Activated CD4-positive, alpha-beta T cell treated with anti-CD3 and anti-CD28 coated beads for 48 hours (primary cell): ENCODE data around the gene PSMD2.

Source experiments
- DNase-seq: peaks from one replicate; pipeline ENCODE4 v3.0.0-alpha.2; 2020

PSMD2 gene

DNA sequence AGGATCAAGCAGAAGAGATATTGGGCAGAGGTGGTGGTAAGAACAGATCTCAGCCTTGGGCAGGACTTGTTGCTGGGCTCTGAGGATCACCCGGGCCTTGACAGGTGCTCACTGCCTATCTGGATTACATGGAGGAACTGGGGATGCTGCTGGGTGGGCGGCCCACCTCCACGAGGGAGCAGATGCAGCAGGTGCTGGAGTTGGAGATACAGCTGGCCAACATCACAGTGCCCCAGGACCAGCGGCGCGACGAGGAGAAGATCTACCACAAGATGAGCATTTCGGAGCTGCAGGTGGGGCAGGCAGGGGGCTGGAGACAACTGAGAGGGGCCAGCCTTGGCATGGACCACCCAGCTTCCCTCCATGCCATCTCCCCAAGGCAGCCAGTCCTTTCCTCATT is 15.4 kb upstream of the PSMD2 start:
- no peak for DNase-seq

DNA sequence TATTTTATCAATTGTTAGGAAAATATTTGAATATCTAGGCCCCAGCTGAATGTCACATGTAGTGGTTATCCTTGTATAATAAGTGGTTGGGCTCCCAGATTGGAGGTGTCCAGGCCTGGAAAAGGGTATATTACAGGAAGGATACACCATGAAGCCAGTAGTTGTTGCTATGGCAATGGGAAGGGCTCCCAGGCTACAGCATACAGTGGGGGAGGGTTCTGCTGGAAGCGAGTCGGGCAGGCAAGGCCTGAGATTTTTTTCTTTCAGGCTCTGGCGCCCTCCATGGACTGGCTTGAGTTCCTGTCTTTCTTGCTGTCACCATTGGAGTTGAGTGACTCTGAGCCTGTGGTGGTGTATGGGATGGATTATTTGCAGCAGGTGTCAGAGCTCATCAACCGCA is 14.3 kb upstream of the PSMD2 start:
- peak; percentile 52 for DNase-seq

DNA sequence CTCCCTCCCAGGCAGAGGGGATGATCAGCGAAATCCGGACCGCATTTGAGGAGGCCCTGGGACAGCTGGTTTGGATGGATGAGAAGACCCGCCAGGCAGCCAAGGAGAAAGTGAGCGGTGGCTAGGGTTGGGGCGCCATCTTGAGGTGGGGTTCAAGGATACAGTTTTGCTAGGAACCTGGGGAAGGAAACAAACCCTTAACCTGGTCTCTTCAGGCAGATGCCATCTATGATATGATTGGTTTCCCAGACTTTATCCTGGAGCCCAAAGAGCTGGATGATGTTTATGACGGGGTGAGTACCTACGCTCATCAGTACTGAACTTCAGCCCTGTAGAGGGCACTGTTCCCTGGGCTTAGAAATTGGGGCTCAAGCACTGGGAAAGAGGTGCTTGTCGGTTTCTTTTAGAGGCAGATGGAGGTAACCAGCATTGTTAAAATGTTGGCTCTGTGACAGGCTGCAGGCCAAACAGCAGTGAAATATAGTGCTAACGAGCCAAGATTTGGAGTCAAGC is 9.6 kb upstream of the PSMD2 start:
- peak; percentile 81 for DNase-seq

DNA sequence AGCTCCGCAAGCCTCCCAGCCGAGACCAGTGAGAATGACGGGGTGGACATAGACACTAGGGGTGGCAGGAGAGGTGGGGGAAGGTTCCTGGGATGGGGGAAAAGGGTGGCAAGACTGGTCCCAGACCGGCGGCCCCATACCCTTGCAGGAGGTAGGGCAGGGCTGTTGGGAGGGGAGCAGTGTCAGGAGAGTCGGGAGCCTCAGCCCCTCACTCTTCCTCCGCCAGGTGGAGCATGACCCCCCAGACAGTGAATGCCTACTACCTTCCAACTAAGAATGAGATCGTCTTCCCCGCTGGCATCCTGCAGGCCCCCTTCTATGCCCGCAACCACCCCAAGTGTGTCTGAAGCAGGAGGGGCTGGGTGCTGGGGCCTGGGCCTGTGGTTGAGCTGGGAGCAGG is 8.7 kb upstream of the PSMD2 start:
- DNase-seq, result no peak

DNA sequence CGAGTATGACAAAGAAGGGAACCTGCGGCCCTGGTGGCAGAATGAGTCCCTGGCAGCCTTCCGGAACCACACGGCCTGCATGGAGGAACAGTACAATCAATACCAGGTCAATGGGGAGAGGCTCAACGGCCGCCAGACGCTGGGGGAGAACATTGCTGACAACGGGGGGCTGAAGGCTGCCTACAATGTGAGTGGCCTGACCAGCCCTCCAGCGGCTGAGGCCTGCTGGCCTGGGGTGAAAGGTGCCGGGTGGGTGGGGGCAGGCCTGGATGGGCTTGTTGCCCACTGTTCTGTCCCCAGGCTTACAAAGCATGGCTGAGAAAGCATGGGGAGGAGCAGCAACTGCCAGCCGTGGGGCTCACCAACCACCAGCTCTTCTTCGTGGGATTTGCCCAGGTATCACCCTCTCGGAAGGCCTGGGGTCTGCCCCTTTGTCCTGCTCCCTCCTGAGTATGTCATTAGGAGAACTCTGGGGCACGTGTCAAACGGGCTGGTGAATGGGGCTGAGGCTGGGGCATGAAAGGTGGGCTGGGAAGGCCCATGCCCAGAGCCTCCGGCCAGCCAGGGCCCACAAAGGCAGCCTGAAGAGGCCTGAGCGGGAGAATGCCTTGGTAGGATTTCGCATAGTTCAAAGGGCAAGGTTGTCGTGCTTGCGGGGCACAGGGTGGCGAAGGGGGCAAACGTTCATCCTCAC is 7.8 kb upstream of the PSMD2 start:
- DNase-seq, result no peak

DNA sequence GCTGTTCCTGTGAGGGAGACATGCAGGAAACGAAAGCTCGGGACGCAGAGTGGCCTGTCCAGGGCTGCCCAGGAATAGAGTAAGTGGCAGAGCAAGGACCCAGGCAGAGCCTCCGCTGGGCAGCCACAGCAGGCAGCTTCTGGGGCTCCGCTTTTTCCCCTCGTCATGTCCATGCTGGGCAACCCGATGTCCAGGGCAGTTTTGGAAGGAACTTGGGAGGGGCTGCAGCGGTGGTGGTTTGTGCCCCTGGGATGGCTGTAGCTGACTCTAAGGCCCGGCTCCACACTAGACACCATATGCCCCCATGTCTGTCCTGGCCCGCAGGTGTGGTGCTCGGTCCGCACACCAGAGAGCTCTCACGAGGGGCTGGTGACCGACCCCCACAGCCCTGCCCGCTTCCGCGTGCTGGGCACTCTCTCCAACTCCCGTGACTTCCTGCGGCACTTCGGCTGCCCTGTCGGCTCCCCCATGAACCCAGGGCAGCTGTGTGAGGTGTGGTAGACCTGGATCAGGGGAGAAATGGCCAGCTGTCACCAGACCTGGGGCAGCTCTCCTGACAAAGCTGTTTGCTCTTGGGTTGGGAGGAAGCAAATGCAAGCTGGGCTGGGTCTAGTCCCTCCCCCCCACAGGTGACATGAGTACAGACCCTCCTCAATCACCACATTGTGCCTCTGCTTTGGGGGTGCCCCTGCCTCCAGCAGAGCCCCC is 7.1 kb upstream of the PSMD2 start:
- DNase-seq, result no peak

DNA sequence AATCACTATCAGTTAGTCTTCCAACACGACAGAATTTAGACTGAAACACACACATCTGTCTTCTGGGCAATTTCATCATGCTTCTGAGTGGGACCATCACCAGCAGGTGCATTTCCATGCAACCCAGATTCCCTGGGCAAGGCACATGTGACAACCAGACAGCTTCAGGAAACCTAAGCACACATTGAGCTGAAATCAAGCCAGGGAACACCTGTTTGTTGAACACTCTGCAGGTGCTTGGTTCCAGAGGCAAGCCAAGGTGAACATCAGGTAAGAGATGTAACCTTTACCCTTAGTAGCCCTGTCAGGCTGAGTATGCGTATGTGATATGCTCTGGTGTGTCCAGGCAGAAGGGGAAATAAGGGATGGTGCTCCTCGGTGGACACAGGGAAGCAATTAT is 3.3 kb upstream of the PSMD2 start:
- no peak for DNase-seq

DNA sequence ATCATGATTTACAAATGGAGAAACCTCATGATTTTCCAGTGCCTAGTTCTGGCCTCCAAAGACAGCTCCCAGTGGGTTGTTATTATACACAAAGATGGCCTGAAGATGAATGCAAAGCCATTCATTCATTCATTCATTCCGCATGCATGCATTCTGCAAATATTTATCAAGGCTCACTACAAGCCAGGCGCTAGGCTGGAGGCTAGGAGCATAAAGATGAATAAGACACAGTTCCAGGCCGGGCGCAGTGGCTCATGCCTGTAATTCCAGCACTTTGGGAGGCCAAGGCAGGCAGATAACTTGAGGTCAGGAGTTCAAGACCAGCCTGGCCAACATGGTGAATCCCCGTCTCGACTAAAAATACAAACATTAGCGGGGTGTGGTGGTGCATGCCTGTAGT is 2.4 kb upstream of the PSMD2 start:
- no peak for DNase-seq

DNA sequence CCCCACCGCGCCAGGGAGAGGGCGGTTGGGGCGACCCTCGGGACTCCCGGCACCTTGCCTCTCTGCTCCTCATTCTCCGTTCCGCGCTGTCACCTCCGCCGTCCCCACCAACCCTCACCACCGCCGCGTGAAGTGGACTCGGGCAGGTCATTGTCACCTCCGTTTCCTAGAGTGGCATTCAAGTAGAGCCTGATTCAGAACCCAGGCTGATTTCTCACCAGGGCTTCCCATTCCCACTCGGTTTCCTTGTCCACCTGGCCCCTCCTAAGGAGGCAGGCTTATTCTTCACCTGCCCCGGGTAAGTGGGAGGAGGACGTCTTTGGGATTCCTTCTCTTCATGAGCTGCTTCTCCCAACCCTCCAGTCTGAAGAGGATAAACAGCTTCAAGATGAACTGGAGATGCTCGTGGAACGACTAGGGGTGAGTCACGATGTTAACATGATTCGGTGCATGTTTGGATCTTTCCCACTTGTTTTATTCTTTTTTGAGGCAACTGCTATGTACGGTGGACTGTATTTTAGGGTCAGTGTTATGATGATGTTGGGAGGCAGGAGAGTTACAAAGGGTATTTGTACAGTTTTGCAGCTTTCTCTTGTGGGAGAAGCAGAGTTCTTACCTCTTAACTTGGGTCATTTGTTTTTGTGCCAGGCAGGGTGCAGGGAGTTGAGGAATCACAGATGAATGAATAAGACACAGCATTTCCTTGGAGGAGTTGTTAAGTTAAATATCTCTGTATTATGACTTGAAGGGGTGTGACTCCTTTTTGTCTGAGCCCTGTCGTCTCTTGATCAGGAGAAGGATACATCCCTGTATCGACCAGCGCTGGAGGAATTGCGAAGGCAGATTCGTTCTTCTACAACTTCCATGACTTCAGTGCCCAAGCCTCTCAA is 692 bp downstream of the PSMD2 start:
- DNase-seq, result no peak

DNA sequence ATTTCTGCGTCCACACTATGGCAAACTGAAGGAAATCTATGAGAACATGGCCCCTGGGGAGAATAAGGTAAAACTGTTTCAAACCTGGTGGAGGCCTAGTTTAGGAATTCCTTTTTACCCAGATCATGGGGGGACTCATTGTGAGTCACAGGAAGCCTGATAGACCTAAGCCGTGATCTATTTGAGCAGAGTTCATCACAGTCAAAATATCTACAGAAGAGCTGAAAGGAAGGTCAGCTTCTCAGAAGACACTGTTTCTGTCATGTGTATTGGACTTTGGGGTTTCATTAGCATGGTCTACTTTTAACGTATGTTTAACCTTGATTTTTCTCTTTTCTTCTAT is 1.3 kb downstream of the PSMD2 start:
- DNase-seq, result no peak

DNA sequence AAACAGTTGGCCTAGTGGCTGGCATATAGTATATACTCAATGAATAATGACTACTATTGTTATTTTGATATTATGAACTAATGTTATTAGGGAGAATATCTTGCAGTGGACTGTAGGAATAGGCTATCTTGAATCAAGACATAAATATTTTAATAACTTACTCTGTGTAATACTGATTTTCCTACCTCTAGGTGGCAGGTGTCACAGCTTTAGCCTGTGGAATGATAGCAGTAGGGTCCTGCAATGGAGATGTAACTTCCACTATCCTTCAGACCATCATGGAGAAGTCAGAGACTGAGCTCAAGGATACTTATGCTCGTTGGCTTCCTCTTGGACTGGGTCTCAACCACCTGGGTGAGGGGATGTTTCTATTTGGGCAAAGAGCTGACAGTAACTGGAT is 6.5 kb downstream of the PSMD2 start:
- no peak for DNase-seq

DNA sequence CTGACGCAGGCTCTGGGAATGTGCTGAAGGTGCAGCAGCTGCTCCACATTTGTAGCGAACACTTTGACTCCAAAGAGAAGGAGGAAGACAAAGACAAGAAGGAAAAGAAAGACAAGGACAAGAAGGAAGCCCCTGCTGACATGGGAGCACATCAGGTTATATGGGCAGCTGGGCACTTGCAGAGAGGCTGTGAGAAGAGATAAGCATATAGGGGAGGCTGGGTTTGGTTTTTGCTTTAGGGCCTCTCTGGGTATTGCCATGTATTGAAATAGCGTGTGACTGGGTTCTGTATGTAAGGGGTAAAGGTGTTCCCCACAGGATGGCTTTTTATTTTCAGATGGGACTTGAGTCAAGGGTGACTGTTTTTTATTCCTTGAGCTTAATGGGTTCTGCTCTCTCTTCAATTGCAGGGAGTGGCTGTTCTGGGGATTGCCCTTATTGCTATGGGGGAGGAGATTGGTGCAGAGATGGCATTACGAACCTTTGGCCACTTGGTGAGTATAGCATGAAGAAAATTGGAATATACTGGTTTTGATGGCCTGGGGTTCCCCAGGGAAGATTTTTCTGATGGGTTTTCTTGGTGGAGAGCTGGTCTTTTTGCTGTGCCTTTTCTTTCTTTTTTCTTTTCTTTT is 7.4 kb downstream of the PSMD2 start:
- DNase-seq, result no peak

DNA sequence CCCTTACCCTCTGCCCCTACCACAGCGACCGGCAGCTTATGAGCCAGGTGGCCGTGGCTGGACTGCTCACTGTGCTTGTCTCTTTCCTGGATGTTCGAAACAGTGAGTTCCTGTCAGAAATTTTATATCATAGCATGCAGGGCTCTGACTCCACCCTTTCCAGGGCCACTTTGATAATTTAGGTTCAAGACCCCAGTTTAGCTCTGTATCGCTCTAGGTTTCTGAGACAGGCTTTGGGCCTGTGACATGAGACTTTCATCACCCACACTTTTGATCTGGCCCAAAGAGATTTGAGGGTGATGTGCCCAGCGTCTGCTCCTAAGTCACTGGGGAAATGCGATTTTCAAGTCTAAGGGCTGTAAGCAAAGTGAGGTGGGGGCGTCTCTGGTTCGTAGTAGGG is 8.9 kb downstream of the PSMD2 start:
- no peak for DNase-seq

DNA sequence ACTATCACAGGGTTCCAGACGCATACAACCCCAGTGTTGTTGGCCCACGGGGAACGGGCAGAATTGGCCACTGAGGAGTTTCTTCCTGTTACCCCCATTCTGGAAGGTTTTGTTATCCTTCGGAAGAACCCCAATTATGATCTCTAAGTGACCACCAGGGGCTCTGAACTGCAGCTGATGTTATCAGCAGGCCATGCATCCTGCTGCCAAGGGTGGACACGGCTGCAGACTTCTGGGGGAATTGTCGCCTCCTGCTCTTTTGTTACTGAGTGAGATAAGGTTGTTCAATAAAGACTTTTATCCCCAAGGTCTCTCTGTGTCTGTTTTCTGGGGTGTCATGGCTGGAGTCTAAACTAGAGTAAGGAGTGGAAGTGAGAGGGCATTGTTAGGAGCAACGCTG is 9.7 kb downstream of the PSMD2 start:
- no peak for DNase-seq

DNA sequence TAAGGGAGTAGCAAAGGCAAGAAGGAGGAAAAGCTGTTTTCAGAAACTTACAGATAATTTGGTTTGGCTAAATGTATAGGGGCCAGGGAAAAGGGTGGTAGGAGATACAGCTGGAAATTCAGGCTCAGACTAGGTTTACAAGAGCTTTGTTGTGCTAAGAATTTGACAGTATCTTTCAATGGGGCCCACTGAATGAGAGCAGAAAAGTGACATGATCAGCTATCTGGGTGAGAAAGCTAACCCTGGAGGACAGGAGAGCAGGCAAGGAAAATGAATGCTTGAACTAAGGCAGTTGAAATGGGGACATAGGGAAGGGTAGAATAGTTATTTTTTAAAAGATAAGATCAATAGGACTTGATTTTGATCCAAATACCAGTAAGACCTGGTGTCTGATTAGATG is 12.6 kb downstream of the PSMD2 start:
- DNase-seq, result no peak

DNA sequence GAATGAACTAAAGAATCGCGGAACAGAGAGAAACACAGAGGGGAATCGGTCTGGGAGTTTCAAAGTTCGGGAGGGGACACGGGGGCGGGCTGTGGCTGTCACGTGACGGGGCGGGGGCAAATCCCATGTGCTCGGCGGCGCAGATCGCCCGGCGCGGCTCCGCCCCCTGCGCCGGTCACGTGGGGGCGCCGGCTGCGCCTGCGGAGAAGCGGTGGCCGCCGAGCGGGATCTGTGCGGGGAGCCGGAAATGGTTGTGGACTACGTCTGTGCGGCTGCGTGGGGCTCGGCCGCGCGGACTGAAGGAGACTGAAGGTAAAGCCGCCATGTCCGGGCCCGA is 15.3 kb downstream of the PSMD2 start, which contains the start of gene EIF4G1:
Gene EIF4G1 (plus strand): TSS at position 244 of the 337 bp plus-strand sequence. CDS start 1,191 bp downstream, outside the sequence.
- peak; percentile 94 for DNase-seq

DNA sequence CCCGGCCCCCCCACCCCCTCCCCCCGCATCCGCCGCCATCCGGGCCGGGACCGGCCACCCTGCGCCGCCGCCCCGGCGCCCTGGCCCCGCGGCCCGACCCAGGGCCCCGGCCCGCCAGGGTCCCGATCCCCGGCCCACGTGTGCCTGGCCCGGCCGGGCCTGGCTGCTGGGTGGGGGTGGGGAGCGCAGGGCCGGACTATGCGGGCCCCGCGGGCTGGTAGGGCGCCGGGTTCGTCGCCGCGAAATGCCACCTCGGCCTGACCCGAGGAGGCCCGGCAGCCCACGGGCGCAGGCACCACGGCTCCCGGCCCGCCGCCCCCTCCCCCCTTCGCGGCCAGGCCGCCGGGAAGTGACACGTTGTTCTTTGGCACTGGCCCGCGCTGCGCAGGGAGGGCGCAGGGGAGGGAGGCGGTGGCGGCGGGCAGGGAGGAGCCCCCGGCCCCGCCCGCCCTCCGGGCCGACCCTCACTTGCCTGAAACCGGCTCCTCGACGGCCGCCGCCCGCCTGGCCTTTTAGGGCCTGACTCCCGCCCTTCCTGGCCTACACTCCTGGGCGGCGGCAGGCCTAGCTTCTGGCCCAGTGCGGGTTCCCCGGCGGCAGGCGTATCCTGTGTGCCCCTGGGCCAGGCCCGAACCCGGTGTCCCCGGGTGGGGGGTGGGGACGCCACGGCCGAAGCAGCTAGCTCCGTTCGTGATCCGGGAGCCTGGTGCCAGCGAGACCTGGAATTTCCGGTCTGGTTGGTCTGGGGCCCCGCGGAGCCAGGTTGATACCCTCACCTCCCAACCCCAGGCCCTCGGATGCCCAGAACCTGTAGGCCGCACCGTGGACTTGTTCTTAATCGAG is 15.9 kb downstream of the PSMD2 start:
- DNase-seq, result peak; percentile 68

DNA sequence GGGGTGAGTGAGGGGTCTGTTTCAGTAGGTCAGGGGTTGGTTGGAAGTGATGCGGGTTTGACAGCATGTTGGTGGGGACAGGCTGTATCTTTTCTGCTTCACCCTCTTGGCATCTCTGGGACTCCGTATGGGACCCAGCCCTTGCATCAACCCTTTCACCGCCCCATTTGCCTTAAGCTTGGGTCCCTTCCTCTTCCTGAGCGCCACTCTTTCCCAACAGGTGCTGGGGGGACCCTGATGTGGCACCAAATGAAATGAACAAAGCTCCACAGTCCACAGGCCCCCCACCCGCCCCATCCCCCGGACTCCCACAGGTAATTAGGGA is 16.5 kb downstream of the PSMD2 start:
- no peak for DNase-seq

DNA sequence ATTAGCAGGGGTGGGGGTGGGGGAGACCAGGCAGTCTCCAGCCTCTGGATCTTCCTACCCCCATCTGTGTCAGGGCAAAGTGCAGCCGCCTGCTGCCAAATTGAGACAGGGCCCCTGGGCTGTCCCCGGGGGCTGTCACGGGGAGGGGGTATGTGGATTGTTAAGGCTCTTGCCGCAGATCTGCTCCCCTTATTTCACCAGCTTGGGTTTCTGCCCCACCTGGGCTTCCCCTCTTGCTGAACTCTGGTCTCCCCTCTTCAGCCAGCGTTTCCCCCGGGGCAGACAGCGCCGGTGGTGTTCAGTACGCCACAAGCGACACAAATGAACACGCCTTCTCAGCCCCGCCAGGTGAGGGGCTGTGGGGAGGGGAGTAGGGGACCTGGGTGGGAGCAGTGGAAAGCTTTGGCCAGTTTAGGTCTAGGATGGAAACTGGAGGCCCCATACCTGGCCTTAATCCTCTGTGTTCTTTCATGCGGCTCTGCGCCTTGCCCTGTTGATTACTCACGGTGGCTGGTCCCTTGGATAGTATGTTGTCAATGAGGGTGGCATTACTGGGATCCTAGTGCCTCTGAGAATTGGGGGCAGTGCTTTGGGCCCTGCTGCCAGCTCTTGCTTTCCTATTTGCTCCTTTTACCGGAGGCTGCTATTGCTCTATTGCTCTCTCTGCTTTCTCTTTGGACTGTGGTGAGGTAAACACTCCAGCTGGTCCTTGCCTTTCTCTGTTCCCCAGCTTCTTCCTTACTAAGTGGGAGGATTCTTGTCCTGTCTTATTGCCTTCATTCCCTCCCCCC is 17.0 kb downstream of the PSMD2 start:
- no peak for DNase-seq

DNA sequence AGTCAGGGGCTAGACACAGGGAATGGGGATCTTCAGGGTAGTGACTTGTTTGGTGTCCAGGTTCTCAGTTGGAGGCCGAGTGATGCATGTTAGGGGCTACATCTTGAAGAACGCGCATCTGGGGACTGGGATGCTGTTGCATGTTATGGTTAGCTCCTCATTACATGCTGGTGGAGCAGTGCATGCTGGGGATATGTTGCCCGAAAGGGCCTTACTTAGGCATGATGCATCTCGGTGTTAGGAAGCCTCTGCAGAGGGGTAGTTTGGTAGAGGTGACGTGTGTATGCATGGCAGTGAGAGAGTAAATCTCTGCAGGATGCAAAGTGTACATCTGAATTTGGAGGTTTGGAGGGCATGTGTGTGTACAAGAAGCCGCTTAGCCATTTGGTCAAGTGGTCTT is 17.8 kb downstream of the PSMD2 start:
- no peak for DNase-seq

DNA sequence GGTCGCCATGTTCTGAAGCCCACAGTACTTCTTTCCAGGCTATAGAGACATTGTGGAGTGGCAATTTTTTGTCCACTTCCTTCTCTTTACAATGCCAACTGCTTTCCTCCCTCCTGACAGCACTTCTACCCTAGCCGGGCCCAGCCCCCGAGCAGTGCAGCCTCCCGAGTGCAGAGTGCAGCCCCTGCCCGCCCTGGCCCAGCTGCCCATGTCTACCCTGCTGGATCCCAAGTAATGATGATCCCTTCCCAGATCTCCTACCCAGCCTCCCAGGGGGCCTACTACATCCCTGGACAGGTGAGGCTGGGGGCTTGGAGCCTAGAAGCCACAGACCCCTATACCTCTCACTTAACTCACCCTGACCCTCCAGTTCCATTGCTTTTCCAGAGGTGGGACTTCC is 18.2 kb downstream of the PSMD2 start:
- DNase-seq, result no peak

DNA sequence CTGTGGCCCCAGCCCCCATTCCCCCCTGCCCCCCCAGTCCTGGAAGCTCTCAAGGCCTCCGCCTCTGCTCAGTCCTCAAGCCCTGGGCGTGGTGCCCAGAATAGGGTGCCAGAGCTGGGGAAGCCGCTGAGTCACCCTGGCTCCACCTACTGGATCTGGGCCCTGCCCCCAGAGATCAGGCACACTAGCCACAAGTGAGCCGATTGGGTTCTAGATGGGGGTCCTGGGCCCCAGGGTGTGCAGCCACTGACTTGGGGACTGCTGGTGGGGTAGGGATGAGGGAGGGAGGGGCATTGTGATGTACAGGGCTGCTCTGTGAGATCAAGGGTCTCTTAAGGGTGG is 21.0 kb downstream of the PSMD2 start:
- DNase-seq, result peak; percentile 67
